Epithelial cell of esophagus (primary cell): ENCODE measurements around the gene CHMP6.

Experiments used
- DNase-seq: peaks from one replicate; pipeline ENCODE4 v3.0.0; 2010; ENCODE audit warnings: low read depth
- H3K4me3 ChIP-seq: 2 replicates; pipeline ENCODE4 v1.5.1; 2011; ENCODE audit warnings: mild to moderate bottlenecking, low read length, control low read depth
- TF ChIP-seq, protein P1 (sequence below): IDR thresholded peaks from 2 replicates; pipeline ENCODE4 v1.5.1; 2011; ENCODE audit warnings: low read depth, mild to moderate bottlenecking, low read length, control low read depth, inconsistent platforms; ENCODE audit not compliant: insufficient read depth; ENCODE audit errors: missing control alignments

CHMP6 gene

DNA sequence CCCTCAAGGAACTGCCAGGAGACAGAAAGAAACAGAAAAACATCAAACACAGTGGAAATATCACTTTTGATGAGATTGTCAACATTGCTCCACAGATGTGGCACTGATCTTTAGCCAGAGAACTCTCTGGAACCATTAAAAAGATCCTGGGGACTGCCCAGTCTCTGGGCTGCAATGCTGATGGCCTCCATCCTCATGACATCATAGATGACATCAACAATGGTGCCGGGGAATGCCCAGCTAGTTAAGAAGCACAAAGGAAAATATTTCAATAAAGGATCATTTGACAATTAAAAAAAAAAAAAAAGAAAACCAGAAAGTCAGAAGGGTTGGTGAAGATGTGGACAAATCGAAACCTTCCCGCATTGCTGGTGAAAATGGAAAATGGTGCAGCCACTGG is 14.9 kb upstream of the CHMP6 start:
- TF ChIP-seq, protein P1, sequence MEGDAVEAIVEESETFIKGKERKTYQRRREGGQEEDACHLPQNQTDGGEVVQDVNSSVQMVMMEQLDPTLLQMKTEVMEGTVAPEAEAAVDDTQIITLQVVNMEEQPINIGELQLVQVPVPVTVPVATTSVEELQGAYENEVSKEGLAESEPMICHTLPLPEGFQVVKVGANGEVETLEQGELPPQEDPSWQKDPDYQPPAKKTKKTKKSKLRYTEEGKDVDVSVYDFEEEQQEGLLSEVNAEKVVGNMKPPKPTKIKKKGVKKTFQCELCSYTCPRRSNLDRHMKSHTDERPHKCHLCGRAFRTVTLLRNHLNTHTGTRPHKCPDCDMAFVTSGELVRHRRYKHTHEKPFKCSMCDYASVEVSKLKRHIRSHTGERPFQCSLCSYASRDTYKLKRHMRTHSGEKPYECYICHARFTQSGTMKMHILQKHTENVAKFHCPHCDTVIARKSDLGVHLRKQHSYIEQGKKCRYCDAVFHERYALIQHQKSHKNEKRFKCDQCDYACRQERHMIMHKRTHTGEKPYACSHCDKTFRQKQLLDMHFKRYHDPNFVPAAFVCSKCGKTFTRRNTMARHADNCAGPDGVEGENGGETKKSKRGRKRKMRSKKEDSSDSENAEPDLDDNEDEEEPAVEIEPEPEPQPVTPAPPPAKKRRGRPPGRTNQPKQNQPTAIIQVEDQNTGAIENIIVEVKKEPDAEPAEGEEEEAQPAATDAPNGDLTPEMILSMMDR = no peak
- DNase-seq = no peak

DNA sequence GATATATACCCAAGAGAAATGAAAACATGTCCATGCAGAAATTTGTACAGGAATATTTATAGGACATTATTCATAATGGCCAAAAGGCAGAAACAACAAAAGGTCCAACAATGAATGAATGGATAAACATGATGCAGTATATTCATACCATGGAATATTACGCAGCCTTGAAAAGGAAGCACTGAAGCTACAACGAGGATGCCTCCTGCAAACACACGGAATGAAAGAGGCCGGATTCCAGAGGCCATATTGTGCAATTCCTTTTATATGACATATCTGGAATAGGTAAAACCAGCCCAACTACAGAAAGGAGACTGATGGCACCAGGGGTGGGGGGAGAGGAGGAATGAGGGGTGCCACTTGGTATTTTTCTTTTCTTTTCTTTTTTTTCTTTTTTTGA is 14.5 kb upstream of the CHMP6 start:
- TF ChIP-seq, protein P1 = no peak
- no peak for DNase-seq

More for the DNA sequence above, 14.9 kb upstream of the CHMP6 start:
- no peak overlapping the region for H3K4me3 ChIP-seq

DNA sequence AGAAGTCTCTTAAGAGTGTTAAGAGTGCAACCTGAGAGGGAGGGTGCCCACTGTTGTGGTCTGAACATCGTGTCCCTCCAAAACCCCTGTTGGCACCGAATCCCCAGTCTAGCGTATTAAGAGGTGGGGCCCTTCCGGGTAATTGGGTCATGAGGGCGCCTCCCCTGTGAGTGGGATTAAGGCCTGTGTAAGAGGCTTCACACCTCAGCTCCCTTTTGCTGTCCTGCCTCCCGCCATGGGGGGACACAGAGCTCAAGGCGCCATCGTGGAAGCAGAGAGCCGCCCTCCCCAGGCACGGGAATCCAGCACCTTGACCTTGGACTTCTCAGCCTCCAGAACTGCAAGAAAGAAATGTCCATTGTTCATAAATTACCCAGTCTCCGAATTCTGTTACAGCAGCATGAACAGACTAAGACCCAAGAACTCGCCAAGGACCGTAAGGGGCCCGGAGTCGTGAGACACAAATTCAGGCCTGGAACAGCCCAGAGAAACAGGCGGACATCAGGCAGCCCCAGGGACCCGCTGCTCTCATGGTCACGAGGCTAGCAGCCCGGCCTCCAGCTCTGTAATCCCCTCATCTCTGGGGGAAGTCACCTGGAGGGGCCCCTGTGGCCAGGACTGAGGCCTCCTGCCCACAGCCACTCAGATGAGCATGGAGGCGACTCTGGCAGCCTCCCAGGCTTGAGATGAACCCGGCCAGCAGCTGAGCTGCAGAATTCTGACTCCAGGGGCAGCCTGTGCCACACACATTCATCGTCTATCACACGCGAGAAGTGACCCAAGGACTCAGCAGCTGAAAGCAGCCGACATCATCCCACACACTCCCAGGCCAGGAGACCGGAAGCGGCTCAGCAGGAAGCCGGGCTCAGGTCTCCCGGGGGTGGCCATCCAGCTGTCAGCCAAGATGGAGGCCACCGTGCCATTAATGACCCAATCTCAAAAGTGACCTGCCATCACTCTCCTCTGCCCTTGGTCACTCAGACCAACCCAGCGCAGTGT is 12.8 kb upstream of the CHMP6 start:
- no peak overlapping the region for H3K4me3 ChIP-seq
- TF ChIP-seq, protein P1 = no peak
- DNase-seq = no peak

More for the DNA sequence above, 14.5 kb upstream of the CHMP6 start:
- H3K4me3 ChIP-seq = no peak overlapping the region

DNA sequence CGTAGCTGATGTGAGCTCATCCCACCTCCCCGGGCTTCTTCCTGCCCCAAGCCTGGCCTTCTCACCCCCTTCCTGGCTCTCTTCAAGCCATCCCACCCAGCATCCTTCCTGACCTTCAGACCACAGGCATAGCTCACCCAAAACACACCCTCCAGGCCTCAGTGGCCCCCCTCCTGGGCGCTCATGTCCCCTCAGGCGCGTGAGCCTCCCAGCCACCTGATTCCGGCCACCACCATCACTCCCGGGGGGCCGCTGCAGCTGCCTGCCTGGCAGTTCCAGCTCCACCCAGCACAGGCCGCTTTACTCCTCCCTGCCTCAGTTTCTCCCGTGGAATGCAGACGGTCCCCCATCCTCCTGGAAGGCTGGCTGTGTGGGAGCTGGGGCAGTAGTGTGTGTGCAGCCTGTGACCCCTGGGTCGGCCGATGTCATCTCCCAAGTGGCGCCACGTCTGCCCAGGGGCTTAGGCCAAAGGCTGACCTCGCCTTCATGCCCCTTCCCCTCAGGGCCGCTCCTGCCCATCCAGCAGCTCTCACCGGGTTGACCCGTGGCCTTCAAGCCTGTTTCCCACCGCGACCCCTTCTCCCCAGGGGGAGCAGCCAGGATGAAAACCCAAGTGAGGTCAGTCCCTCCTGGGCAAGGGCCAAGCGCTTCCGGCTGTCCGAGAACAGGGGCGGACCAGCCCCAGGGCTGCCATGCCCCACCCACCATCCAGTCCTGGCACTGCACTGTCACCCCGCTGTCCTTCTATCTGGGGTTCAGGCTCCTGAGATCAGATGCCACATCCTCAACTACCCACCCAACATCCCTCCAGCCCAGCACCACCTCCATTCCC is 11.9 kb upstream of the CHMP6 start:
- H3K4me3 ChIP-seq = no peak overlapping the region
- no peak for DNase-seq
- TF ChIP-seq, protein P1 = no peak

GRCh38 chr17:80980397-80981061 is 11.1 kb upstream of the CHMP6 start:
- H3K4me3 ChIP-seq = no peak overlapping the region
- DNase-seq = peak; percentile 55
- TF ChIP-seq, protein P1 = no peak

- TF ChIP-seq, protein P1 = peak; percentile 2
- no peak for DNase-seq
- no peak overlapping the region for H3K4me3 ChIP-seq
Measured at GRCh38 chr17:80981062-80981902, 10.4 kb upstream of the CHMP6 start.
